Neural cell (in vitro differentiated cells): Measurements from ENCODE around the gene HAO1.

Source experiments
- CTCF ChIP-seq: fragments of 450-650 bp; IDR thresholded peaks from 2 replicates; pipeline ENCODE4 v1.5.1; 2014; ENCODE audit warnings: antibody characterized with exemption, mild to moderate bottlenecking, moderate library complexity; ENCODE audit not compliant: poor library complexity, severe bottlenecking
- POLR2AphosphoS5 ChIP-seq: IDR thresholded peaks from 2 replicates; pipeline ENCODE4 v1.6.1; 2012

- TF ChIP-seq CTCF (no peak), POLR2AphosphoS5 (no peak)
These were observed 104.2 kb downstream of the HAO1 start for GRCh38 chr20:7836076-7836475.
